Muscle layer of colon (tissue), 2 donors: Measurements from ENCODE around the gene EVA1C.

ENCODE experiments used
- H3K27ac ChIP-seq: one replicate; pipeline ENCODE4 v1.7.0; 2013; ENCODE audit warnings: low read depth, mild to moderate bottlenecking, low read length, moderate library complexity
- H3K27me3 ChIP-seq, 2 donors: one replicate each; pipeline ENCODE4 v1.7.0; 2013; ENCODE audit warnings: low read length in 2 of 2, mild to moderate bottlenecking in 2 of 2; ENCODE audit not compliant: insufficient read depth in 2 of 2, control insufficient read depth in 1 of 2
- H3K36me3 ChIP-seq: one replicate; pipeline ENCODE4 v1.7.0; 2013; ENCODE audit warnings: mild to moderate bottlenecking, low read length; ENCODE audit not compliant: insufficient read depth
- H3K4me1 ChIP-seq: one replicate; pipeline ENCODE4 v1.7.0; 2013; ENCODE audit warnings: mild to moderate bottlenecking, low read length; ENCODE audit not compliant: insufficient read depth
- H3K4me3 ChIP-seq, 2 donors: one replicate each; pipeline ENCODE4 v1.7.0; 2013; ENCODE audit warnings: low read length in 2 of 2, low read depth in 1 of 2, mild to moderate bottlenecking in 1 of 2, moderate library complexity in 1 of 2
- H3K9ac ChIP-seq: one replicate; pipeline ENCODE4 v1.7.0; 2013; ENCODE audit warnings: low read length
- H3K9me3 ChIP-seq: one replicate; pipeline ENCODE4 v1.7.0; 2013; ENCODE audit warnings: mild to moderate bottlenecking, low read length
- donor health status: abdominal sarcoma.
- donor health status: Adenocarcinoma of cecum.

EVA1C gene

GRCh38 chr21:32391755-32392154 is 20.8 kb upstream of the EVA1C start:
- H3K4me1 ChIP-seq: peaks cover 16% of the 10 kb centered on the region
- H3K36me3 ChIP-seq: peaks cover 5% of the 10 kb centered on the region
- peak overlapping the region; percentile 41 for H3K9ac ChIP-seq
- H3K27ac ChIP-seq: no peak overlapping the region
- peak overlapping the region; percentile 73 to 96 for H3K4me3 ChIP-seq
- H3K9me3 ChIP-seq: no peaks in the 10 kb centered on the region
- no peaks in the 10 kb centered on the region for H3K27me3 ChIP-seq

GRCh38 chr21:32392299-32392879 is 20.1 kb upstream of the EVA1C start:
- Histone ChIP-seq H3K27me3 (no peaks in the 10 kb centered on the region), H3K27ac (no peak overlapping the region), H3K9ac (peak overlapping the region; percentile 41), H3K4me1 (peaks cover 16% of the 10 kb centered on the region), H3K9me3 (no peaks in the 10 kb centered on the region), H3K4me3 (peak overlapping the region; percentile 73 to 96), H3K36me3 (peaks cover 5% of the 10 kb centered on the region)

- H3K9ac ChIP-seq: peak within 1 kb of the TSS; percentile 41
- no peaks in the 10 kb centered on the region for H3K9me3 ChIP-seq
- H3K4me3 ChIP-seq: peak within 1 kb of the TSS; percentile 73 to 96
- H3K27me3 ChIP-seq: no peaks in the 10 kb centered on the region
- peak within 1 kb of the TSS; percentile 72 for H3K27ac ChIP-seq
- peaks cover under 1% of the 10 kb centered on the region for H3K36me3 ChIP-seq
- peaks cover 16% of the 10 kb centered on the region for H3K4me1 ChIP-seq
Measured at GRCh38 chr21:32392880-32393676, 19.4 kb upstream of the EVA1C start, which contains the start of gene URB1. Gene URB1, minus strand, starts transcription at chr21:32393012. Its CDS starts 102 bp downstream, at chr21:32392910.

GRCh38 chr21:32393677-32394001 is 18.9 kb upstream of the EVA1C start:
- Histone ChIP-seq H3K9me3 (no peaks in the 10 kb centered on the region), H3K4me3 (peak overlapping the region; percentile 73 to 96), H3K27ac (no peak overlapping the region), H3K4me1 (peaks cover 16% of the 10 kb centered on the region), H3K36me3 (no peaks in the 10 kb centered on the region), H3K27me3 (no peaks in the 10 kb centered on the region), H3K9ac (no peak overlapping the region)

GRCh38 chr21:32403201-32403777 is 9.2 kb upstream of the EVA1C start:
- H3K9ac ChIP-seq: no peak overlapping the region
- H3K36me3 ChIP-seq: no peaks in the 10 kb centered on the region
- H3K4me1 ChIP-seq: no peaks in the 10 kb centered on the region
- H3K4me3 ChIP-seq: no peak overlapping the region
- no peak overlapping the region for H3K27ac ChIP-seq
- no peaks in the 10 kb centered on the region for H3K27me3 ChIP-seq
- no peaks in the 10 kb centered on the region for H3K9me3 ChIP-seq

- Histone ChIP-seq H3K36me3 (no peaks in the 10 kb centered on the region), H3K27me3 (no peaks in the 10 kb centered on the region), H3K9me3 (no peaks in the 10 kb centered on the region), H3K4me1 (peaks cover 10% of the 10 kb centered on the region), H3K27ac (no peak overlapping the region), H3K9ac (no peak overlapping the region), H3K4me3 (no peak overlapping the region)
Measured at GRCh38 chr21:32406405-32406804, 6.1 kb upstream of the EVA1C start.

- Histone ChIP-seq H3K27me3 (no peaks in the 10 kb centered on the region), H3K4me1 (peaks cover 27% of the 10 kb centered on the region), H3K36me3 (no peaks in the 10 kb centered on the region), H3K9ac (no peak overlapping the region), H3K27ac (peak overlapping the region; percentile 99), H3K4me3 (no peak overlapping the region), H3K9me3 (no peaks in the 10 kb centered on the region)
Measured at GRCh38 chr21:32410291-32410690, 2.2 kb upstream of the EVA1C start.

- Histone ChIP-seq H3K27me3 (no peaks in the 10 kb centered on the region), H3K4me3 (peak overlapping the region in 1 of 2 donors; percentile 84), H3K4me1 (peaks cover 34% of the 10 kb centered on the region), H3K9me3 (no peaks in the 10 kb centered on the region), H3K27ac (peak overlapping the region; percentile 99), H3K36me3 (no peaks in the 10 kb centered on the region), H3K9ac (peak overlapping the region; percentile 87)
Measured at GRCh38 chr21:32410916-32411315, 1.6 kb upstream of the EVA1C start.

- Histone ChIP-seq H3K9me3 (no peaks in the 10 kb centered on the region), H3K9ac (peak overlapping the region; percentile 87), H3K4me1 (peaks cover 34% of the 10 kb centered on the region), H3K36me3 (no peaks in the 10 kb centered on the region), H3K27ac (peak overlapping the region; percentile 99), H3K4me3 (peak overlapping the region; percentile 84 to 86), H3K27me3 (no peaks in the 10 kb centered on the region)
Measured at GRCh38 chr21:32411350-32412161, 950 bp upstream of the EVA1C start.

GRCh38 chr21:32413015-32413504 is 554 bp downstream of the EVA1C start:
- Histone ChIP-seq H3K36me3 (peaks cover 6% of the 10 kb centered on the region), H3K9ac (peak overlapping the region; percentile 87), H3K9me3 (no peaks in the 10 kb centered on the region), H3K27me3 (no peaks in the 10 kb centered on the region), H3K4me1 (peaks cover 34% of the 10 kb centered on the region), H3K27ac (peak overlapping the region; percentile 99), H3K4me3 (peak overlapping the region; percentile 84 to 86)
